H1 (cell line): ENCODE measurements around the gene MAP4. TPM values are rescaled to one million over a fixed set of nuclear protein-coding genes. Genes with fewer than 3 reads are reported as not detected.

Experiments used
- CTCF ChIA-PET: fragments of 300-600 bp; sonication (Branson Sonifier 250); formaldehyde crosslinking; loops from one replicate; lab custom pipeline; 2021; ENCODE audit not compliant: partially characterized antibody; lab: Charles Lee
- POLR2A ChIA-PET: fragments of 300-600 bp; sonication (Branson Sonifier 250); formaldehyde crosslinking; loops from one replicate; lab custom pipeline; 2021; ENCODE audit warnings: inconsistent platforms; ENCODE audit not compliant: partially characterized antibody; lab: Charles Lee
- DNase-seq, 2 experiments: peaks; one replicate each; pipeline versions ENCODE4 v3.0.0 to v3.0.0-alpha.2; 2010 to 2022; ENCODE audit warnings: low spot score in 2 of 2, low read depth in 1 of 2, mixed read lengths in 1 of 2
- FAIRE-seq: peaks from 2 replicates; lab custom pipeline; 2011; peaks lifted over from hg19 to GRCh38; lab: Jason Lieb, UNC
- H2AFZ ChIP-seq: 2 replicates; pipeline ENCODE4 v1.8.1; 2012; ENCODE audit warnings: low read length, inconsistent platforms
- H2AK5ac ChIP-seq: 2 replicates; pipeline ENCODE4 v1.6.1; 2013; ENCODE audit warnings: low read depth, low read length
- H2BK120ac ChIP-seq: replicated peaks from 2 replicates; pipeline ENCODE3; 2013; ENCODE audit warnings: low read depth, low read length, inconsistent platforms
- H2BK12ac ChIP-seq: 2 replicates; pipeline ENCODE4 v1.6.1; 2013; ENCODE audit warnings: low read depth, low read length
- H2BK15ac ChIP-seq: 2 replicates; pipeline ENCODE4 v1.6.1; 2013; ENCODE audit warnings: low read length
- H2BK20ac ChIP-seq: 2 replicates; pipeline ENCODE4 v1.6.1; 2013; ENCODE audit warnings: low read length
- H2BK5ac ChIP-seq: 2 replicates; pipeline ENCODE4 v1.6.1; 2013; ENCODE audit warnings: low read depth, low read length
- H3K14ac ChIP-seq: 2 replicates; pipeline ENCODE4 v1.6.1; 2013; ENCODE audit warnings: inconsistent platforms; ENCODE audit not compliant: insufficient read length
- H3K18ac ChIP-seq: 2 replicates; pipeline ENCODE4 v1.6.1; 2013; ENCODE audit warnings: low read length; ENCODE audit errors: extremely low read depth
- H3K23ac ChIP-seq: 2 replicates; pipeline ENCODE4 v1.6.1; 2013; ENCODE audit warnings: inconsistent platforms; ENCODE audit not compliant: insufficient read length
- H3K23me2 ChIP-seq: 2 replicates; pipeline ENCODE4 v1.6.1; 2013; ENCODE audit warnings: low read depth, low read length
- H3K27ac ChIP-seq: 2 replicates; pipeline ENCODE4 v1.6.1; 2011; ENCODE audit warnings: low read depth, low read length, inconsistent platforms
- H3K27me3 ChIP-seq, 4 experiments: replicated peaks in 1 of 4; 1 replicate in 1 of 4; 2 replicates in 3 of 4; pipeline versions ENCODE4 v1.6.1 to v1.8.1; 2011 to 2013; ENCODE audit warnings: low read length in 3 of 4, mild to moderate bottlenecking in 3 of 4, inconsistent platforms in 2 of 4, mixed read lengths in 2 of 4, moderate library complexity in 1 of 4; ENCODE audit not compliant: control insufficient read depth in 3 of 4, insufficient read depth in 3 of 4; ENCODE audit errors: extremely low read depth in 1 of 4
- H3K36me3 ChIP-seq, 4 experiments: 2 replicates each; pipeline versions ENCODE4 v1.6.1 to v1.8.1; 2011 to 2013; ENCODE audit warnings: mild to moderate bottlenecking in 4 of 4, low read length in 3 of 4, moderate library complexity in 2 of 4, control low read depth in 1 of 4, inconsistent platforms in 1 of 4; ENCODE audit not compliant: insufficient read depth in 4 of 4, control insufficient read depth in 2 of 4
- H3K4ac ChIP-seq: replicated peaks from 2 replicates; pipeline ENCODE3; 2013; ENCODE audit warnings: low read length, low read depth, mixed read lengths, inconsistent platforms; ENCODE audit not compliant: insufficient read length
- H3K4me1 ChIP-seq, 4 experiments: replicated peaks in 1 of 4; 1 replicate in 1 of 4; 2 replicates in 3 of 4; pipeline versions ENCODE4 v1.6.1 to v1.8.1; 2011 to 2013; ENCODE audit warnings: low read length in 3 of 4, inconsistent platforms in 2 of 4, mixed read lengths in 1 of 4; ENCODE audit not compliant: insufficient read depth in 4 of 4, control insufficient read depth in 3 of 4
- H3K4me2 ChIP-seq, 2 experiments: 2 replicates each; pipeline versions ENCODE4 v1.6.1 to v1.8.1; 2011 to 2013; ENCODE audit warnings: low read depth in 2 of 2, low read length in 2 of 2, control low read depth in 1 of 2, inconsistent platforms in 1 of 2, mild to moderate bottlenecking in 1 of 2; ENCODE audit not compliant: insufficient read depth in 1 of 2
- H3K4me3 ChIP-seq, 4 experiments: fragments of 200-600, 300-600 bp in 1 of 4; sonication (generic), shearing (Covaris generic), sonication (Bioruptor Twin) in 1 of 4; 2 replicates each; pipeline versions ENCODE4 v1.5.1 to v1.8.1; 2011 to 2016; ENCODE audit warnings: low read length in 4 of 4, low read depth in 3 of 4, control low read depth in 2 of 4, inconsistent platforms in 2 of 4, mild to moderate bottlenecking in 2 of 4, mixed read lengths in 1 of 4, moderate library complexity in 1 of 4; ENCODE audit not compliant: insufficient read depth in 2 of 4; ENCODE audit errors: extremely low read depth in 1 of 4
- H3K56ac ChIP-seq: replicated peaks from 2 replicates; pipeline ENCODE3; 2013; ENCODE audit warnings: low read depth, mild to moderate bottlenecking, mixed read lengths, low read length, inconsistent platforms; ENCODE audit not compliant: insufficient read length
- H3K79me1 ChIP-seq: 2 replicates; pipeline ENCODE4 v1.6.1; 2013; ENCODE audit warnings: low read depth, low read length, control low read depth
- H3K79me2 ChIP-seq, 2 experiments: 2 replicates each; pipeline versions ENCODE4 v1.6.1 to v1.8.1; 2012 to 2013; ENCODE audit warnings: low read length in 2 of 2, mild to moderate bottlenecking in 2 of 2, inconsistent platforms in 1 of 2; ENCODE audit not compliant: insufficient read depth in 2 of 2, control insufficient read depth in 1 of 2
- H3K9ac ChIP-seq, 4 experiments: replicated peaks in 1 of 4; 1 replicate in 1 of 4; 2 replicates in 3 of 4; pipeline versions ENCODE4 v1.6.1 to v1.8.1; 2011 to 2013; ENCODE audit warnings: low read depth in 3 of 4, low read length in 3 of 4, control low read depth in 2 of 4, mild to moderate bottlenecking in 2 of 4, moderate library complexity in 2 of 4, inconsistent platforms in 1 of 4; ENCODE audit errors: extremely low read depth in 1 of 4
- H3K9me3 ChIP-seq, 2 experiments: 2 replicates each; pipeline versions ENCODE4 v1.6.1 to v1.8.1; 2012 to 2013; ENCODE audit warnings: mild to moderate bottlenecking in 2 of 2, moderate library complexity in 2 of 2, control low read depth in 1 of 2, inconsistent platforms in 1 of 2, low read depth in 1 of 2, low read length in 1 of 2, mixed read lengths in 1 of 2; ENCODE audit not compliant: insufficient read depth in 2 of 2
- H4K20me1 ChIP-seq, 2 experiments: replicated peaks in 1 of 2; 2 replicates each; pipeline versions ENCODE3 to v1.8.1; 2011 to 2013; ENCODE audit warnings: inconsistent platforms in 2 of 2, low read length in 2 of 2, mild to moderate bottlenecking in 1 of 2; ENCODE audit not compliant: insufficient read depth in 2 of 2, control insufficient read depth in 1 of 2
- H4K5ac ChIP-seq: 2 replicates; pipeline ENCODE4 v1.6.1; 2013; ENCODE audit warnings: low read length, low read depth, mixed read lengths, inconsistent platforms; ENCODE audit not compliant: insufficient read length
- H4K8ac ChIP-seq: 2 replicates; pipeline ENCODE4 v1.8.0; 2013; ENCODE audit warnings: mild to moderate bottlenecking, moderate library complexity, low read length, inconsistent platforms; ENCODE audit not compliant: insufficient read depth; ENCODE audit errors: extremely low read depth
- H4K91ac ChIP-seq: replicated peaks from 2 replicates; pipeline ENCODE3; 2013; ENCODE audit warnings: low read length, mixed read lengths, inconsistent platforms; ENCODE audit not compliant: insufficient read length
- POLR2A ChIP-seq, 2 experiments: IDR thresholded peaks; 1 replicate in 1 of 2; 2 replicates in 1 of 2; pipeline ENCODE4 v1.6.1; 2011; ENCODE audit warnings: low read depth in 2 of 2, low read length in 2 of 2, mild to moderate bottlenecking in 2 of 2; ENCODE audit errors: control extremely low read depth in 1 of 2
- POU5F1 ChIP-seq: IDR thresholded peaks from 2 replicates; pipeline ENCODE4 v1.6.1; 2011; ENCODE audit warnings: low read depth, mild to moderate bottlenecking, low read length, moderate library complexity
- whole genome bisulfite sequencing, 2 experiments: shearing (Covaris generic) in 1 of 2; methylation state at CpG; one replicate each; pipeline versions ENCODE4 v1.1.6 to v1.1.7; 2013 to 2015; ENCODE audit warnings: low lambda C conversion rate in 2 of 2, mixed read lengths in 2 of 2, inconsistent platforms in 1 of 2, low coverage in 1 of 2, missing lambda C conversion rate in 1 of 2; ENCODE audit not compliant: insufficient replicate concordance in 2 of 2, insufficient coverage in 1 of 2, insufficient read length in 1 of 2; ENCODE audit errors: extremely low coverage in 1 of 2, missing lambda C conversion rate in 1 of 2; 5-methylcytosine and 5-hydroxymethylcytosine counted together
- polyA plus RNA-seq, 7 experiments: library from polyadenylated mRNA; depleted of rRNA in 3 of 7; stranded (reverse) in 5 of 7; unstranded in 2 of 7; fragments of >200 nt in 5 of 7; fragments of 200-250 nt in 2 of 7; gene quantifications; 1 replicate in 5 of 7; 2 replicates in 1 of 7; 4 replicates in 1 of 7; pipeline versions ENCODE4 v1.2.1 to v1.2.3, GENCODE V29; 2011 to 2013; ENCODE audit warnings: missing spikeins in 2 of 7, mixed read lengths in 2 of 7
- total RNA-seq: library from RNA; stranded (reverse); fragmentation: NEBNext Ultra II Directional; extraction: Animal tissue kit (Norgen Biotek cat#: 25700); gene quantifications from 2 replicates; pipeline ENCODE4 v1.2.1, GENCODE V29; 2021

The MAP4 gene
- total and polyA plus RNA-seq, 2 of the 8 experiments (the other 6 are each of a cell fraction or from before 2014, with no cell fraction given): 67.0 to 179 TPM

- Histone ChIP-seq H3K18ac (no peak overlapping the region), H2BK5ac (no peak overlapping the region), H3K23me2 (no peaks in the 10 kb centered on the region), H4K5ac (no peak overlapping the region), H3K9me3 (no peaks in the 10 kb centered on the region), H3K27me3 (no peaks in the 10 kb centered on the region), H3K36me3 (peaks cover 0 to 3% (median 0%) of the 10 kb centered on the region in 4 experiments; a peak in 1 of 8 replicates), H2BK20ac (no peak overlapping the region), H4K91ac (no peak overlapping the region), H3K4me2 (no peak overlapping the region), H3K9ac (no peak overlapping the region), H2AK5ac (no peak overlapping the region), H3K14ac (no peak overlapping the region), H3K27ac (no peak overlapping the region), H3K4me1 (peaks cover 0 to 2% (median 0%) of the 10 kb centered on the region in 4 experiments; a peak in 1 of 7 replicates), H2BK12ac (no peak overlapping the region), H3K23ac (no peak overlapping the region), H2AFZ (no peak overlapping the region), H3K4ac (no peak overlapping the region), H3K79me1 (no peaks in the 10 kb centered on the region; the same call in 1 of the 2 replicates), H3K56ac (no peak overlapping the region), H4K8ac (no peak overlapping the region), H4K20me1 (peaks cover 0 to 4% of the 10 kb centered on the region in 2 experiments), H2BK120ac (no peak overlapping the region), H3K4me3 (no peak overlapping the region), H3K79me2 (peaks cover 0 to 23% of the 10 kb centered on the region in 2 experiments; a peak in 2 of 4 replicates), H2BK15ac (no peak overlapping the region)
- CTCF ChIA-PET: interaction anchor here (1.1 to 2.6 kb wide), 5 partner anchors 12 to 156 kb away, joined by 3 to 16 read pairs (median 4); no protein-coding TSS in a partner anchor
- POLR2A ChIA-PET: interaction anchor here (1.8 kb wide), 2 partner anchors 9 to 10 kb away, joined by 6 to 8 read pairs; no protein-coding TSS in a partner anchor
- DNase-seq: no peak
- no peak for FAIRE-seq
- 87% methylated on average over 4 of the region's 4 CpGs; no CpG with 5 or more reads in 1 of the 2 experiments for WGBS, 2 experiments
- TF ChIP-seq POLR2A (IDR thresholded peaks at IDR 0.05; ENCODE audit: control extremely low read depth in 1 of 2, low read depth in 2 of 2, low read length in 2 of 2) (no peak), POU5F1 (no peak)
Observed at GRCh38 chr3:48001991-48002390, 14.2 kb downstream of the MAP4 start.
